UCSD-AML1 (cell line): Measurements from ENCODE around the gene SIK2.
A peak's percentile ranks its signal among the peaks of the same experiment; 100 is the strongest.
"Not testable (repeated sequence)": the region's sequence is repeated elsewhere in the genome, so short reads cannot be mapped to it uniquely, and the experiment has no call there.

ENCODE experiments used
- DNase-seq: peaks from one replicate; lab custom pipeline; 2025; ENCODE audit not compliant: unreplicated experiment; lab: John Stamatoyannopoulos, UW

The SIK2 gene

DNA sequence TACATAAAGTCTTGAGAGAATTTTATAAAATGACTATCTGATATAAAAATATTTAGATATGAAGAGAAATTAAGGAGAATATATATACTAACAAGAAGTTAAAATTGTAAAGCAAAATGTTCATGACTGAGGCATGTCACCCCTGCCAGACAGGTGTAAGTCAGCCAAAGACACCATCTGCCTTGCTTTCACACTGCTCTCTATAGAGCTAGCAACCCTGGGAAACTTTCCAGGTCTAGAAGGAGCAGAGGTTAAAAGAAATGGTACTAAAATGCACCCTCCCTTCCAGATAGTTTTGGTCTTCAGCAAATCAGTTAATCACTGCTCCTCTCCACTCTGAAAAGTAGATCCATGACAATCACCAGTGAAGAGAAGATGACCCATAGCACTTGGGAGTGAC lies 147.4 kb downstream of the SIK2 start:
- no peak for DNase-seq

DNA sequence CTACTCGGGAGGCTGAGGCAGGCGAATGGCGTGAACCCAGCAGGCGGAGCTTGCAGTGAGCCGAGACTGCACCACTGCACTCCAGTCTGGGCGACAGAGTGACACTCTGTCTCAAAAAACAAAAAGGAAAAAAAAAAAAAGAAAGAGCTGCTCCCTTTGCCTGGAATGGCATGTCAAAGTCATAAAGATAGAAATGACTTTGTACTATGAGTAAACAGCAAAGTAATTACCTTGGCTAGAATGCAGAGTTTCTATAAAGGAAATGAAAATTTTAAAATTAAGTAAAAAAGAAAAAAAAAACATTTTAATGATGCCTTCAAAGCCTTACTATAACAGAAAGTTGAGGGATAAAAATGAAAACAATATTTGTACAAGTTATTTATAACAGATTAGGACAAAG lies 153.8 kb downstream of the SIK2 start:
- DNase-seq: no peak

DNA sequence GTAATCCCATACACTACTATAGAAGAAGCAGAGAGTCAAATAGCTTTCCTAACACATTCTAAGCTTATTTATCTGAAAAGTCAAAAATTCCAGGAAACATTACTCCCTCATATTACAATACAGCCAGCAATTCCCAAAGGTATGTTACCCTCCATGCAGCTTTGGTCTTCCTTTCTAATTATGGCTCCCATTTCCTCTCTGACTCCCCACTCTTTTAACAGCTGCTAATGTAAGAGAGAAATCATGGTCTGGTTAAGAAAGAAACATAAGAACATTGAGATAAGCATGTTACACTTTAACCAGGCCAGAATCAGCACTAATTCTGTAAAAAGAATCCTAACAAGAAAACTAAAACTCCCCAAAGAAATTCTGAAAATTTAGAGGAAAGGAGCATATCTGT lies 157.1 kb downstream of the SIK2 start:
- no peak for DNase-seq

DNA sequence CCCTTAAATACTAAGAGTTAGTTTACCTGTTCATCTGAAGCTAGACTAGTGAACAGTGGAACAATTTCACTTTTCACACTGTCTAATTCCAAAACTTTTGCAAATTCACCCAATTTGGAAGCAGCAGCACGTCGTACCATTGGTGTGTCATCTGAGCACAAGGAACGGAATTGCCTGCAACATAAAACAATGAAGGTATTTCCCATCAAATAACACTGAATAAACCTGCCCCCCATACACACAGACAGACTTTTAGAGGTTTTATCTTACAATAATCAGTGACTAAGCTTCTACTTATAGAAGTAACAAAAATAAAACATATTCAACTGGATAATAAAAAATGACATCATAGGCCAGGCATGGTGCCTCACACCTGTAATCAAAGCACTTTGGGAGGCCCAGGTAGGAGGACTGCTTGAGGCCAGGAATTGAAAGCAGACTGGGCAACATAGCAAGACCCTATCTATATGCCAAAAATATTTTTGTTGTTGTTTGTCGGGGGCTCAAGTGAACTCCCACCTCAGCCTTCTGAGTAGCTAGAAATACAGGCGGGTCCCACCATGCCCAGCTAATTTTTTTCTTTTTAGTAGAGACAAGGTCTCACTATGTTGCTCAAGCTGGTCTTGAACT lies 157.6 kb downstream of the SIK2 start:
- DNase-seq: no peak

DNA sequence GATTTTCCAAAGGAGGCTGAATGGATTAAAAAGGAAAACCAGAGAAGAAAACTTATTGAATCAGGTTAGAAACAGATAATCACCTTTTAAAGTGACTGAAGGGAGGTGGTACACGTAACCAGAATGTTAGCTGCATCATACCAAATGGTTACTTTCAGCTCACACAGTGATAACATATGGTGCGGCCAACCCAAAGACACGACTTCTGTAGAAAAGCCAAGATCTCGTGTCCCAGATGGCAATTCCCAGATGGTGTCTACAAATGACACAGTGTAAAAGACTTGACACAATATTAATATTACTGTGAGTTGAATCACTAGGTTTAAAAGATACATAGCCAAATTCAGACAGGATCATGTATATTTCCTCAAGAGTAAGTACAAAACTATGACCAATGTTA lies 158.8 kb downstream of the SIK2 start:
- no peak for DNase-seq

DNA sequence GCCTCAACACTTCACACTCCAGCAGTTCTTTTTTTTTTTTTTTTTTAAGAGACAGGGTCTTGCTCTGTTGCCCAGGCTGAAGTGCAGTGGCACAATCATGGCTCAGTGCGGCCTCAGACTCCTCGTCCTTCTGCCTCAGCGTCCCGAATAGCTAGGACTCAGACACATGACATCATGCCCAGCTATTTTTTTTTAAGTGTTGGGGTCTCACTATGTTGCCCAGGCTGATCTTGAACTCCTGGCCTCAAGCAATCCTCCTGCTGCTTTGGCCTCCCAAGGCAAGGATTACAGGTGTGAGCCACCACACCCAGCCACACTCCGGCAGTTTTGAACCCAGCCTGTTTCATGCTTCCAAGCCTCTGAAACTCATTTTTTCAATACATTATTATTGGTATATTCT lies 160.3 kb downstream of the SIK2 start:
- DNase-seq: no peak

DNA sequence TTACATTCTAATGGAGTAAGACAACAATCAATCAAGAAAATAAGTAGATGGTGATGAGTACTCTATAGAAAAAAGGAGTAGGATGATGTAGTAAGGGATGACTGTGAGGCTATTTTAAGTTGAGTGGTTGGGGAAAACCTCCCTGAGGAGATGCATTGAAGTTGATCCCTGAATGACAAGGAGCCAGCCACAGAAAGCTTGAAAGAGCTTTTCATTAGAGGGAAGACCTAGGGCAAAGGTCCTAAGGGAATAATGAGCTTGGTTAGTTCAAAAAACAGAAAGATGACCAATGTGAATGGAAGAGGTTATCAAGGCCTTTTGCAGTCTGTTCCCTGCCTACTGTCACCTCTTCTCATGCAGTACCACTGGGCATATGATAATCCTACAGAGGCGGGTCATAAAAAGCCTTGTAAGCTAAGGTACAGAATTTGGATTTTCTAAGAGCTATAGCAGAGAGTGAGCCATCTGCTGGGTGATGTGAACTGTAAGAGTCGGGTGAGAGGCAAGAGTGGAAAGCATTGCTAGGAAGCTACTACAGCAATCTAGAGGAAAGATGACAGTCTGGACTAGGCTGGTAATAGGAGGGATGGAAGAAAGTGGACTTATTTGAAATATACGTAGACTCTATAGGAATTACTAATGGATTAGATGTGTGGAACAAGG lies 160.9 kb downstream of the SIK2 start:
- no peak for DNase-seq

DNA sequence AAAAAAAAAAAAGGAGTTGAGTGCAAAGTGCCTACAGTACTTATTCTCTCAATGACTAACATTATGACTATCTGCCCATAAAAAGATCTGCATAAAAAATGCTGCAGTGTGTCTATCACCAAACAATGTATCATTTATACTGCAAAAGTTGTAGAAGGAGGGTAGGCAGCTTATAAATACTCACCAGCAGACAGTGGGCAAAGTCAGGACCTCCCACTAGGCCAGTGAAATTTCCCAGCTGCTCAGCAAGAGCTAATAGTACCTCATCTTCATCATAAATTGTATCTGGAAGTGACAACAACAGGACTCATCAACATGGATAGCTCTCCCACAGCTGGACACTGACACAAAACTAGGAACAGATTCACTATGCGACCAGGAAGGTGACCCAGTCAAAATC lies 162.4 kb downstream of the SIK2 start:
- no peak for DNase-seq

DNA sequence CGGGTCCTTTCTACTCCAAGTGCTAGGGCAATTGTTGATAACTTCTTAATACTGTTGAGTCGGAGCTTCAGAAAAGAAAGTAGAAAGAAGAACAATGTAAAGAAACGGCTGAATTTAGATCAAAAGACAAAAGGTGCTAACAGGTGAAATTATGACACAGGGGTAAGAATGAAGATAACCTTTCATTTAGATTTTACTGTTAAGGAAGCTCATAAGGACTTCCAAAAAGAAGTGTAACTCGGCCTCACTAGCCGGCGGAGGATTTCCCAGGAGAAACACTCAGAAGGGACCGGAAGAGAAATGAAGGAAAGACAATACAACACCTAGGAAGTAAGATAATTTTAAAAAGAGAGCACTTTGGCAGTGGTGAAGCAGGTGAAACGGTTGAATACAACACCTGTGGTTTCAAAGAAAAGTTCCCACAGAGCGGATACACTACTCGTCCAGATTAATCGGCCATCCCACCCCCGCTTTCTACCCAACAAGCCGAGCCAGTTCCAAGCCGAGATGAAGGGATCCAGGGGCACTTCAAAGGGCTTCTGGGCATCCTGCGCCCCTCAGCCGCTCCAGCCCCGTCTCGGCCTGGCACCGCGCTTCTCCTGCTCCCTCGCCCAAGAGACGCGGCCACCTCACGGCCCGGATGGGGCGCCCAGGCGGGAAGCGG lies 163.2 kb downstream of the SIK2 start:
- DNase-seq: no peak

DNA sequence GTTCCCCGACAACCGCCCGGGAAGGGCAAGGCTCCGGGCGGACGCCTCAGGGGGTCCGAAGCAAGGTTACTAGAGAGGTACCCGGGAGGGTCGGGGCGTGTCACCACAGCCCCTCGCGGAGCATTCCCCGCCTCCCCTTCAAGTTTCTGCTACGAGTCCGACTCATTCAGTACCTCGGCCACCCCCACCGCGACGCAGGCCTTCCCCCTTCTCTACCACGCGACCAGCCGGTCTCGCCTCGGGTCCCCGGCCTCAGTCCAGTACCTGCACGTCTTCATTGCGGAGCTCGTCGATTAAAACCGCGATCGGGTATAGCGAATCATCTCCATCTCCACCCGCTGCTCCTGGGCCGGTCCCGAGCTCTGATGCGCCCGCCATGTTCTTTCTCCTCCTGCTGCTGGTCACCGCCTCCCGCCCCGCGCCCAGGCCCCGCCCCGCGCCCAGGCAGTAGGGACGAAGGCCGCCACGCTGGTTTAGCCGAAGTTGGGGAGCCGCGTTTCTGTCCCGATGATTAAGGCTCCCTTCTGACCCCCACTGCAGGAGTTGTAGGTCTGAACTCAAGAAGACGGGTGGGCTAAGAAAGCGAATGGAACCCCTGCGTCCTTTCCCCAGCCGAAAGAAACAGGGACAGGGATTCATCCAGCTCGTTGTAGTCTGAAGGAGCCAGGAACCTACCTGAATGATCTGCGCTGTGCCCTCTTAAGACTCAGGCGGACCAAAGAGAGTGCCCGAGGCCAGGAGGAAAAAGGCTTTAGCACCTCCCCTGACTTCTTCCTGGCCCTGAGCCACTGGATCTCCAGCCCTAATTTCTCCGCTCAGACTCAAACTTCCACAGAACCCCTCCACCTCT lies 164.0 kb downstream of the SIK2 start, which contains the start of gene PPP2R1B:
PPP2R1B (minus strand) TSS at position 406 of the 850 bp plus-strand sequence; CDS start at position 378, 28 bp downstream.
- DNase-seq: peak; percentile 78

DNA sequence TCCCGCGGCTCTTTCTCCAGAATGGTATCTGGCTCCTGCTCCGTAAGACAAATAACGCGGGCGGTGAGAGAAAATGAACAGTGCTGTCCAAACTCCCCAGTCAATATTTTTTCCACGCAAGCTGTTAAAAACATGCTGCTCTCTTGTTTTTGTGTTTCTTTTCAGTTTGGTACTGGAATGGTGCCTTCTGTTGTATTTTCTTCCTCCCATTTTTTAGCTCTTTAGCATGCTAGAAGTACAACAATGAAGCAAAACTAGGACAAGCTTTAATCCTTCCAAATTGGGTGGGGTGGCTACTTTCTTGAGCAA lies 164.5 kb downstream of the SIK2 start:
- no peak for DNase-seq

DNA sequence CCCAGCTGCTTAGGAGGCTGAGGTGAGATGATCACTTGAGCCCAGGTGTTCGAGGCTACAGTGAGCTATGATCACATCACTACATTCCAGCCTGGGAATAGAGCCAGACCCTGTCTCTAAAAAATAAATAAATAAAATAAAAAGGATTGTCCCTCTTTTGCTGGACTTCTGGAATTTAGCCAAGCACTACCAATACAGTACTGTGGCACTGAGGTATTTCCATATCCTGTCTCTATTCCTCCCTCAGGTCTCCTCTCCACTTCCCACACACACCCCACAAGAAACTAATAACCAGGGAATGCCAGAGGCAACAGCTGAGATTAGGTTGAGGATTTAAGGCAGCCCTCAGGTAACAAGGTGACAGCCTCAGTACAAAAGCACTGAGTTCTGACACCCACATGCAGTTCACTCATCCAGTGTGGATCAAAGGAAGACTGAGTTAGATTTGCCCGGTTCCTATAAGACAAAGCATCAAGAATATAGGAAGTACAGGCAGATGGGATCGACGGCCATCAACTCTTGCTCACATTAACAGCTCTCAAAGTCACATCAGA lies 168.4 kb downstream of the SIK2 start:
- no peak for DNase-seq

DNA sequence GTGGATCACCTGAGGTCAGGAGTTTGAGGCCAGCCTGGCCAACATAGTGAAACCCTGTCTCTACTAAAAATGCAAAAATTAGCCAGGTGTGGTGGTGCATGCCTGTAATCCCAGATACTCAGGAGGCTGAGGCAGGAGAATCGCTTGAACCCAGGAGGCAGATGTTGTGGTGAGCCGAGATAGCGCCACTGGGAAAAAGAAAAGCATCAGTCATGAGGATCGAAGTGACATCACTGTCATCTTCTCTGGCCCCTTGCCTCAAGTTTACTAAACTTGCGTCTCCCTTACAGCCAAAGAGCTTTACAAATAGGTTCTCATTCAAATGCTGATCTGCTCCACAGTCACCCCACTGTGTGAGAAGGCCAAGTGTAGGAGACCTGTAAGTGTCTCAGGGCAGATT lies 169.0 kb downstream of the SIK2 start:
- DNase-seq: not testable (repeated sequence)

DNA sequence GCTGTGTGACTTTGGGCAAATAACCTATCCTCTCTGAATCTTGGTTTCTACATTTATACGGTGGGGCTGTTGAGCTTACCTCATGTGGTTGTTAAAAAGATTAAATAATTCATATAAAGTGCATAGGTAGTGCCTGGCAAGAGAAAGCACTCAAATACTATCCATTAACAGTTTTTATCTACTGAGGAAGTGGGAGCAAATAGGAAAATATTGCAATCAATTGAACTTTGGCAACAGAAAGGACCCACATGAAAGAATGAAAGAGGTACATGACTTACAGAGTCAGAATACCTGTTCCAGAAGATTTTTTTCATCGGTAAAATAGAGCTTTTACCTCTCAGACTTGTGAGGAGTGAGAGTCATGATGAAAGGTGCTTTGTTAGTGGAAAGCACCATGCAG lies 170.3 kb downstream of the SIK2 start:
- no peak for DNase-seq

DNA sequence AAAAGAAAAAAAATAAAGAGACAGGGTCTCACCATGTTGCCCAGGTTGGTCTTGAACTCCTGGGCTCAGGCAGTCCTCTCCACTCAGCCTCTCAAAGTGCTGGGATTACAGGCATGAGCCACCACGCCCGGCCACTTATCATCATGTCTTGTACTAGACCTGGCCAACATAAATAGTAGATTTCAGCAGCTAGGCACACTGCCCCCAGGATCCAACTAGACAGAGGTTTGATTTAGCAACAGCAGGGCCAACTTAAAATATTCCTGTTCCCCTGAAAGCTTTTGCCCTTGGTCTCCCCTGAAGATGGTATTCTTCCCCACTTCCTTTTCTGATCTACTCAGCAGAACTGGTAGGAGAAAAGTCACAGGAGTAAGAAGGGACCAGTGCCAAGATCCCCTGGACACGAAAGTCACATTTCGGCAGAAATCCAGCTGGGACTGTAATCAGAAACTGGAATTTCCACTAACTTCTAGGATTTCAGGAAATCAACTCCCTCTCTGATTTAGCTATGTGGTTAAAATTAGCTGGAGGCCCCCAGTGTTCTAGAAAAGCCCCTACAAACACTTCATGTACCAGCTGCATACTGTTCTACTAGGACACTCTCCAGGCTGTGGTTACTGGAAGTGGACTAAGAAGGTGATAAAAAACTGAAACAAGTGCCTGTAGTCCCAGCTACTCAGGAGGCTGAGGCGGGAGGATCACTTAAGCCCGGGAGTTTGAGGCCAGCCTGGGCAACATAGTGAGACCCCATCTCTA lies 172.9 kb downstream of the SIK2 start:
- DNase-seq: no peak

DNA sequence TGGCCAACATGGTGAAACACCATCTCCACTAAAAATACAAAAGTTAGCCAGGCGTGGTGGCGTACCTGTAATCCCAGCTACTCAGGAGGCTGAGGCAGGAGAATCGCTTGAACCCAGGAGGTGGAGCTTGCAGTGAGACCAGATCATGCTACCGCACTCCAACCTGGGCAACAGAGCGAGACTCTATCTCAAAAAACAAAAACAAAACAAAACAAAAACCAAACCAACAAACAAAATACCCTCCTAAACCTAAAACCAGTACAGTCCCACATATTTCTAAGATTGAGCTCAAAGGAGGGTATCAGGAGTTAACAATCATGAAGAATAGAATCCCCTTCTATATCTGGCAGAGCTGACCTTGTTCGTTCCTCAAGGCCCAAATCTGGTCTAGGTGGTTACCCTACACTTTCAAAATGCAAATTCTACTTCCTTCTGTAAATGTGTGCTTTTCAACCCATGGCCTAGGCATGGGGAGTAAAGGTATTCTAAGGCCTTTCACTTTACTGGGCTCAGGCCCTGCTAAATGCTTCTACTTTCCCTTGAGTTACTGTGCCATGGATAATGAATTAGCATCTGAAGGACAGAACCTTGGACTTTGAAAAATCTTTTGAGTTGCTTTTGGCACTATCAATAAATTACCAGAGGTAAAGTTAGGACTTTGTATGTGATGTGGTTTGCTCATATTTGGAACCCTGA lies 174.3 kb downstream of the SIK2 start:
- no peak for DNase-seq

DNA sequence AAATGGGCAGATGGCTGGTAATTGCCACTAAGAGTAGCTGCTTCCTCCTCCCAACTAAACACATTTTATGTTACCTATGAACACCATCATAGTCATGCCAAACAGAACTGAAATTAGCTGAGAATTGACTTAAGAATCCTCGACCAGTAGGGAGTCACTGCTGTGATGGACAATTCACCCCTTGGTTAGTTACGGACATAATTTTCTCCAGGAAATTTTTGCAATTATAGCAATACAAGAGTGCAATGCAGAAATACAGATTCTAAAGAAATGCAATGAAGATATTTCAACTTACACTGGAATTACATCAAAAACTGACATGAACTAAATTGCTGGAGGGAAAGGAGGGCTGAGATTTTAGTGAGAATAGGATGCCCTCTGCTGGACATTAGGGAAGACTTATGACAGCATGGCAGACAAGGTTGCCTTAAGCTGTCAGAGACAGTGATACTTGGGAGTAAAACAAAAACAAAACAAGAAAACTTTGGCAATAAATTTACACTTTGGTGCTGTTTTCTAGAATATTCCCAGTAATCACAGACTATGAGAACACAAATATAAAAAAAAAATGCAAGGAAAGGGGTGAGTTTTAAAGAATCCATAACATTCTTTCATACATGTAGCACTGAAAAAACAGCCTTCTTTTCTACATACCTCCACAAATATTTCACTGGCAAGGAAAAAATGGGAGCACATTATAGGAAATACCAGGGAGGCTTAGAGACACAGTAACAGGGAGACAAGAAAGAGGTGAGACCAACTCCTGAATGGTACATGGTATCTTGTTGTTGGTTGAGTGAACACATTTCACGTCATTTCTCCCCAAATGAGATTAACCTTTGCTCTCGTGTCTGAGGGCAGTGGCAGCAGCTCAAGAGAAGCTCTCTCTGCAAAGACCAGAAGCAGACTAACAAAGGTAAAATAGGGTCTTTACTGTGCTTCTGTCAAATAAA lies 175.1 kb downstream of the SIK2 start:
- no peak for DNase-seq

DNA sequence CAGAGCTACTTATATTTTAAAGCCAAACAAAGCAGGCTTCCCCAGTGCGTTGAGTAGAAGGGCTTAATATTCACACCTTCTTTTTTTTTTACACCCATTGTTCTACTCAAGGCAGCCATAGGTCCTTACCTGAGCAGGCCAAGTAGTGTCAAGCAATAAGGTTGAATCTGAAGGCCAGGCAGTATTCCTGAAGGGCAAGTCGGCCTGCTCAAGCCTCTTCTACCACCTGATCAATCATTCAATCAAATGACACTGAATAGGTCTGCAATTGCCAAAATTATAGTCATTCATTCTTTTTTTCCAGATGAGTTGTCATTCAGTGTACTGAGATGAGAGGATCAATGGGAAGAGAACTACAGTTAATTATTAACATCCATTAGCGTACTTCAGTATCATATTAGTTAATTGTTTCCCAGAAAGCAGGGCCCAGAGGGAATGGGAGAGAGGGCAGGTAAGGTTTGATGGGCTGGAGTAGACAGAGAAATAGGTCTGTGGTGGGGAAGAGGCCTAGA lies 175.9 kb downstream of the SIK2 start:
- DNase-seq: no peak

DNA sequence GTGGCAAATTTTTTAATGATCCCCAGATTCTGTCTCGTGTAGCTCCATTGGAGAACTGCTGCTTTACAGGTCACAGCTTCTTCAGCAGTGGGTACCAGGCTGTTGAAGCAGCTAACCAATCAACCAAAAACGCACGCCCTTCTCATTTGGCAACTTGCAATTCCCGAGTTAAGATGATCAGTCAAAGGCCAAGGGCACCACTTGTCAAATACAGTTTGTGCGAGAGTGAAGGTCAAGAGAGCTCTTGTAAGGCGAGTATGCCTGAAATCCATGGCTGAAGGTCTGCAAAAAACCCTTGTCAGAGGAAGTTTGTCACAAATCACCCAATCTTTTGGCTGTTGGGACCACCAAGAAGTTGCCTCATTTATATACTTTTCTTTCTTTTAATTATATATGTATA lies 176.9 kb downstream of the SIK2 start:
- no peak for DNase-seq
